CD4-positive, CD25-positive, alpha-beta regulatory T cell (primary cell): ENCODE data around the gene BEND6. TPM values are rescaled to one million over a fixed set of nuclear protein-coding genes. Genes with fewer than 3 reads are reported as not detected.
"Not testable (repeated sequence)": the region's sequence is repeated elsewhere in the genome, so short reads cannot be mapped to it uniquely, and the experiment has no call there.

Source experiments
- ATAC-seq, 2 donors: fragments of 150-1000 bp; cut with Tn5 transposase; one replicate each; pipeline ENCODE4 v1.10.0; 2021; ENCODE audit warnings: low read depth in 2 of 2, moderate number of reproducible peaks in 2 of 2, moderate library complexity in 1 of 2
- DNase-seq, 3 donors: peaks; one replicate each; pipeline versions ENCODE4 v3.0.0 to v3.0.0-alpha.2; 2012 to 2022; ENCODE audit warnings: mixed read lengths in 1 of 3
- H3K27ac ChIP-seq: one replicate; pipeline ENCODE4 v1.7.0; 2013; ENCODE audit warnings: mild to moderate bottlenecking, low read length; ENCODE audit not compliant: insufficient read depth, poor library complexity, severe bottlenecking
- H3K27me3 ChIP-seq: one replicate; pipeline ENCODE4 v1.7.0; 2013; ENCODE audit warnings: low read length; ENCODE audit not compliant: control insufficient read depth, insufficient read depth
- H3K36me3 ChIP-seq: one replicate; pipeline ENCODE4 v1.7.0; 2013; ENCODE audit warnings: mild to moderate bottlenecking, low read length, moderate library complexity; ENCODE audit not compliant: control insufficient read depth, insufficient read depth
- H3K4me1 ChIP-seq: 2 replicates; pipeline ENCODE4 v1.7.0; 2013; ENCODE audit warnings: mild to moderate bottlenecking, low read length; ENCODE audit not compliant: insufficient read depth, control insufficient read depth, poor library complexity, severe bottlenecking
- H3K4me3 ChIP-seq: one replicate; pipeline ENCODE4 v1.7.0; 2013; ENCODE audit warnings: low read depth, mild to moderate bottlenecking, low read length, moderate library complexity
- H3K9me3 ChIP-seq, 2 experiments: 1 replicate in 1 of 2; 2 replicates in 1 of 2; pipeline ENCODE4 v1.7.0; 2013; ENCODE audit warnings: low read length in 2 of 2, mild to moderate bottlenecking in 1 of 2, moderate library complexity in 1 of 2; ENCODE audit not compliant: control insufficient read depth in 2 of 2
- H3K27ac Mint-ChIP-seq, 3 donors: one replicate each; pipeline ENCODE4 v1.8.0; 2020 to 2022; ENCODE audit warnings: mild to moderate bottlenecking in 3 of 3, mixed read lengths in 3 of 3, moderate library complexity in 2 of 3
- H3K27me3 Mint-ChIP-seq: one replicate; pipeline ENCODE4 v1.8.0; 2022; ENCODE audit warnings: mild to moderate bottlenecking, mixed read lengths
- H3K36me3 Mint-ChIP-seq: one replicate; pipeline ENCODE4 v1.8.0; 2020; ENCODE audit warnings: mixed read lengths
- H3K4me1 Mint-ChIP-seq, 4 donors: one replicate each; pipeline ENCODE4 v1.8.0; 2020 to 2022; ENCODE audit warnings: mixed read lengths in 4 of 4, mild to moderate bottlenecking in 1 of 4
- H3K4me3 Mint-ChIP-seq, 4 donors: one replicate each; pipeline ENCODE4 v1.8.0; 2020 to 2022; ENCODE audit warnings: mild to moderate bottlenecking in 4 of 4, mixed read lengths in 4 of 4, moderate library complexity in 3 of 4
- H3K9me3 Mint-ChIP-seq, 7 donors: one replicate each; pipeline ENCODE4 v1.8.0; 2020 to 2022; ENCODE audit warnings: mixed read lengths in 7 of 7, mild to moderate bottlenecking in 3 of 7, moderate library complexity in 2 of 7
- polyA plus RNA-seq, 4 donors: library from polyadenylated mRNA; unstranded; fragments of 300-500 nt; fragmentation: Illumina TruSeq; gene quantifications; one replicate each; pipeline ENCODE4 v1.2.3, GENCODE V29; 2021
- total RNA-seq: library from RNA; stranded (reverse); gene quantifications from one replicate; pipeline ENCODE4 v1.2.3, GENCODE V29; 2022

BEND6 gene
- total and polyA plus RNA-seq, 5 donors from 2014 or later: not detected

DNA sequence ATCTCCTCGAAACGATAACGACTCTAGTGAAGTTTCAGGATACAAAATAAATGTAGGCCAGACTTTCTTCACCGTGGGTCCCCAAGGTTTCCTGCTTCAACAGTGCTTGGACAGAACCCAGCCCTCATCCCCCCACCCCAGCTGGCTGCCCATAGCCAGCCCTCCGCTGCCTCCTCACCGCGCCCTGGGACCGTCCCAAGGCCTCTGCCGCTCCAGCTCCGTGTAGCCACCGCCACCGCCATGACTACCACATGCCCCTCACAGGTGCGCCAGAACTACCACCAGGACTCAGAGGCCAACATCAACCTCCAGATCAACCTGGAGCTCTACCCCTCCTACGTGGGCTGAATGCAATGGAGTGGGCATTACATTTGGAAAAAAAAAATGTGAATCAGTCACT is 49.4 kb downstream of the BEND6 start:
- Histone ChIP-seq H3K36me3 (no peaks in the 10 kb centered on the region), H3K4me3 (no peak overlapping the region), H3K27me3 (peaks cover 6% of the 10 kb centered on the region), H3K27ac (no peak overlapping the region), H3K9me3 (no peaks in the 10 kb centered on the region), H3K4me1 (no peaks in the 10 kb centered on the region)
- H3K4me1 Mint-ChIP-seq: peaks cover 0 to 6% (median 0%) of the 10 kb centered on the region in 4 donors
- ATAC-seq: no peak
- no peak overlapping the region for H3K27ac Mint-ChIP-seq
- H3K9me3 Mint-ChIP-seq: peaks cover 0 to 2% (median 0%) of the 10 kb centered on the region in 7 donors
- H3K27me3 Mint-ChIP-seq: peaks cover 39% of the 10 kb centered on the region
- no peak overlapping the region for H3K4me3 Mint-ChIP-seq
- no peaks in the 10 kb centered on the region for H3K36me3 Mint-ChIP-seq
- no peak for DNase-seq

DNA sequence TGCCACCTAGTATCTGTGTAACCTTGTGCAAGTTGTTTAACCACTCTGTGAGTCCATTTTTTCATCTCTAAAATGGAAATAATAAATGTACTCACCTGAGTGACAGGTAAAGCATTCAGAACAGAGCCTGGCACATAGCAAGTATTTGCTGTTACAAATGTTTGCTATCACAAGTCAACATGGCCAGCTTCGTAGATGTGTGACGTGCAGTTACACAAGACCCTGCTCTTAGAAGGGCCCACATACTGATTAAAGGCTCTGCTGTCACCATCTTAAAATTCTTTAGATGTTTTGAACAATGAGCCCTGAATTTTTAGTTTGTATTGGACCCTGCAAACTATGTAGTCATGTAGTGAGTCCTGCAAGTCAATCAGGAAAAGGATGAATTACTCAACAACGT is 51.2 kb downstream of the BEND6 start:
- DNase-seq (no peak), ATAC-seq (no peak)
- H3K36me3 ChIP-seq: no peaks in the 10 kb centered on the region
- H3K27me3 ChIP-seq: peaks cover 6% of the 10 kb centered on the region
- H3K27ac ChIP-seq: no peak overlapping the region
- peaks cover 0 to 6% (median 0%) of the 10 kb centered on the region in 4 donors for H3K4me1 Mint-ChIP-seq
- no peak overlapping the region for H3K4me3 Mint-ChIP-seq
- H3K9me3 Mint-ChIP-seq: peaks cover 0 to 2% (median 0%) of the 10 kb centered on the region in 7 donors
- peaks cover 47% of the 10 kb centered on the region for H3K27me3 Mint-ChIP-seq
- no peak overlapping the region for H3K27ac Mint-ChIP-seq
- no peaks in the 10 kb centered on the region for H3K9me3 ChIP-seq
- H3K4me3 ChIP-seq: no peak overlapping the region
- H3K4me1 ChIP-seq: no peaks in the 10 kb centered on the region
- H3K36me3 Mint-ChIP-seq: no peaks in the 10 kb centered on the region

DNA sequence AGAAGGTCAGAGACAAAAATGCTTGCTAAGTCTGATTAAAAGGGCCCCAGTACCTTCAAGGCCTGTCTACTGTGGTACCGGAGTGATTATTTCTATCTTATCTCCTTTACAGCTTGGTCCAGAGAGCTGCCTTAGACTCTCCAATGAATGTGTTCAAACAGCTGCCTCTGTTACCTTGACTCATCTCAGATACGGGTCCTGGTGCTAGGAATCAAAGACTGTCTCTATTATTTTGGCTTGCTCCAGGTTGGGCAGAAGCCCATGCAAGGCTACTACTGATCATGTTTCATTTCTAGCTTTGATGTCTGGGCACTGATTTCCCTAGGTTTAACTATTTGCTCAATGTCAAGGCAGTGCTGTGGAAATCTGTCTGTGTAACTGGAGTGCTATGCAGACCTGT is 53.2 kb downstream of the BEND6 start:
- not testable (repeated sequence) for H3K4me1 ChIP-seq, H3K9me3 ChIP-seq, H3K36me3 ChIP-seq, DNase-seq, H3K36me3 Mint-ChIP-seq, H3K27ac Mint-ChIP-seq, H3K27me3 ChIP-seq, H3K4me3 Mint-ChIP-seq, H3K4me1 Mint-ChIP-seq, H3K27ac ChIP-seq, H3K9me3 Mint-ChIP-seq, ATAC-seq, H3K4me3 ChIP-seq
- H3K27me3 Mint-ChIP-seq: peaks cover 37% of the 10 kb centered on the region

DNA sequence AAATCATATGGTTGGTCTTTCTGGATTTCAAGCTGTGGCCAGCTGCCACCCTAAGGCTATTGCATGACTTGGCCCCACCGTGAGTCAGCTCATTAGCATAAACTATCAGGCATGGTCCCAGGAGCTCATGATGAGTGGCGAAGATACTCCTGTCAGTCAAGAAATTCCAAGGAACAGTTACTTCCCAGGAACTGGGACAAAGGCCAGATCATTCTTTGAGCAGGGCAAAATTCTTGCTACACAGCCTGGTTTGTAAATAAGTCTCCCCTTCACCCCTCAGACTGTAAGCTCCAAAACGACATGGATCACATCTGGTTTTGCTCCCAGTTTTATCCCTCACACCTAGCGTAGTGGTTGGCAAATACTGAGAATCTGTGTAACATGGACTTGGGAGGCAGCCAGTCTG is 58.6 kb downstream of the BEND6 start:
- Histone ChIP-seq H3K9me3 (no peaks in the 10 kb centered on the region), H3K36me3 (no peaks in the 10 kb centered on the region), H3K27me3 (peaks cover 4% of the 10 kb centered on the region), H3K4me1 (no peaks in the 10 kb centered on the region), H3K27ac (no peak overlapping the region), H3K4me3 (no peak overlapping the region)
- no peak for ATAC-seq
- no peak for DNase-seq
- H3K4me1 Mint-ChIP-seq: no peaks in the 10 kb centered on the region
- no peak overlapping the region for H3K4me3 Mint-ChIP-seq
- no peak overlapping the region for H3K27ac Mint-ChIP-seq
- no peaks in the 10 kb centered on the region for H3K36me3 Mint-ChIP-seq
- no peaks in the 10 kb centered on the region for H3K9me3 Mint-ChIP-seq
- peaks cover 41% of the 10 kb centered on the region for H3K27me3 Mint-ChIP-seq

DNA sequence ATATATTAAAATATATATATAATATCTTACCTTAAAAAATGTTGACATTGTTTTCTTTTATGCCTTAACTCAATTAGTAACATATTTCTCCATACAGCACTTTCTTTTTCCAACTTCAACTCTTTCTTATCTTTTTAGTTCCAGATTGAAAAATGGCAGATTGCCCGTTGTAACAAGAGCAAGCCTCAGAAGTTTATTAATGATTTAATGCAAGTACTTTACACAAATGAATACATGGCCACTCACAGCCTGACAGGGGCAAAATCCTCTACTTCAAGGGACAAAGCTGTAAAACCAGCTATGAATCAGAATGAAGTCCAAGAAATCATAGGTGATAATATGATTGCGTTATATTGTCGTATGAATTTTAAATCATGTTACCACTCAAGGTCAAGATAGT is 62.2 kb downstream of the BEND6 start:
- no peaks in the 10 kb centered on the region for H3K4me1 Mint-ChIP-seq
- H3K9me3 Mint-ChIP-seq: peaks cover 0 to 1% (median 0%) of the 10 kb centered on the region in 7 donors
- Histone ChIP-seq H3K9me3 (no peaks in the 10 kb centered on the region), H3K4me1 (no peaks in the 10 kb centered on the region), H3K27me3 (peaks cover 4% of the 10 kb centered on the region), H3K4me3 (no peak overlapping the region), H3K27ac (no peak overlapping the region), H3K36me3 (no peaks in the 10 kb centered on the region)
- H3K27ac Mint-ChIP-seq: no peak overlapping the region
- ATAC-seq: no peak
- no peak overlapping the region for H3K4me3 Mint-ChIP-seq
- no peak for DNase-seq
- H3K27me3 Mint-ChIP-seq: peaks cover 29% of the 10 kb centered on the region
- no peaks in the 10 kb centered on the region for H3K36me3 Mint-ChIP-seq

DNA sequence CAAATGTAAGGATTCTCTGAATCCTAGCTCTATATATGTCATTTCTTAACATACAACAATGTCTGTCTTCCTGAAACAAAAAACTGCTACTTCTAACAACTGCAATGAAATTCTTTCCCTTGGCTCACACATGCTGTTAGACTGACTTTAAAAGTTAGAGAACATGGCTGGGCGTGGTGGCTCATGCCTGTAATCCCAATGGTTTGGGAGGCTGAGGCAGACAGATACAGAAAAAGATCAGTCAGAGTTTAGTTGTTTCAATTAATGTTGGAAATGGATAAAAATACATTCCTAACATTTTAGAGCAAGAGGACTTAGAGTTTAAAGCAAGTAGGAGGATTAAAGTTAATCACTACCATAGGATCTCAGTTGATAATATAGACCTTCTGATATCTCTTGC is 62.9 kb downstream of the BEND6 start:
- no peak overlapping the region for H3K27ac ChIP-seq
- no peaks in the 10 kb centered on the region for H3K4me1 ChIP-seq
- no peaks in the 10 kb centered on the region for H3K4me1 Mint-ChIP-seq
- peaks cover 4% of the 10 kb centered on the region for H3K27me3 ChIP-seq
- H3K36me3 ChIP-seq: no peaks in the 10 kb centered on the region
- no peak overlapping the region for H3K4me3 Mint-ChIP-seq
- no peaks in the 10 kb centered on the region for H3K36me3 Mint-ChIP-seq
- H3K27me3 Mint-ChIP-seq: peaks cover 26% of the 10 kb centered on the region
- H3K9me3 Mint-ChIP-seq: peaks cover 0 to 1% (median 0%) of the 10 kb centered on the region in 7 donors
- DNase-seq: no peak
- no peak overlapping the region for H3K4me3 ChIP-seq
- no peak overlapping the region for H3K27ac Mint-ChIP-seq
- no peaks in the 10 kb centered on the region for H3K9me3 ChIP-seq
- ATAC-seq: no peak

DNA sequence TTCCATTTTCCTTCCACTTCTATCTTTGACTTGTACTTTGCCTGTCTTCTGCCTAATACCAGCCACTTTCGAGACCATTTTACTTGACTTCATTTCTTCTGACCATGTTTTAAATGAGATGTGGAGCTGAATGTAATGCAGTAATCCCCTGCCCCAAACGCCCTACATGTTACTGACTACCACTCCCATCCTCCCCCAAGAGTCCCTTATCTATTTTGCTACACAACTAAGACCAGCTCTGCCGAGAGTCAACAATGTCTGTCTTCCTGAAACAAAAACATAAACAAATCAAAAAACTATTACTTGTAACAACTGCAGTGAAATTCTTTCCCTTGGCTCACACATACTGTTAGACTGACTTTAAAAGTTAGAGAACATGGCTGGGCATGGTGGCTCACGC is 64.5 kb downstream of the BEND6 start:
- Mint-ChIP-seq H3K36me3 (no peaks in the 10 kb centered on the region), H3K9me3 (peaks cover 0 to 6% (median under 1%) of the 10 kb centered on the region in 7 donors), H3K27me3 (peaks cover 16% of the 10 kb centered on the region), H3K4me1 (no peaks in the 10 kb centered on the region), H3K4me3 (no peak overlapping the region), H3K27ac (no peak overlapping the region)
- no peak overlapping the region for H3K27ac ChIP-seq
- peaks cover 6% of the 10 kb centered on the region for H3K27me3 ChIP-seq
- H3K4me3 ChIP-seq: no peak overlapping the region
- DNase-seq: no peak
- H3K9me3 ChIP-seq: peaks cover 4 to 6% of the 10 kb centered on the region in 2 experiments
- no peaks in the 10 kb centered on the region for H3K36me3 ChIP-seq
- no peak for ATAC-seq
- H3K4me1 ChIP-seq: no peaks in the 10 kb centered on the region

DNA sequence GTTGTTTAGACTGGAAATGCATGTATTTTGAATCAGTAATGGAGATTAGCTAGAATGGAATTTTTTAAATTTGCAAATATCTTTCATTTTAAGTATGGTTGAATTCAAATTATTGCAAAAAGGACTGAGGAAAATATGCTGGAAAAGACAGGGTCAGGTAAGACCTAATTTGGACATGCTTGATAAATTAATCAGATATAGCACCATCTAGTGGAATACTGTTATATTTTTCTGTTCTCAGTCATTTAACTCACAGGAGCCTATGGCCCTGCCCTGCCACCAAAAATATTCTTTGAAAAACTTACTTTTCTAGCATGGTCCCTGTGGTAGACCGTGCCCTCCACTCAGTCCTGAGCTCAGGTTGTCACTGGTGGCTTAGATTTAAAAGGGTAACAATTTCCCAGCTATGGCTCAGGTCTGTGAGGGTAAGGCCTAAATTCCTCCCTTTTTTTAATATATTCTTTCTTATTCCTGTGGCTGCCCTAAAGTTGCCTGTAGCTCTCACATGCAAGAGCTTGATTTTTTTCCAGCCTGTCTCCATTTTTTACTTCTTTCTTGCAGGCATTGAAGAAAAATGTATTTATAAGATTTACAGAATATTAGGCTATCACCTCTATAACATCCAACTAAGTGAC is 66.3 kb downstream of the BEND6 start:
- Histone ChIP-seq H3K27ac (no peak overlapping the region), H3K9me3 (peaks cover 15 to 19% of the 10 kb centered on the region in 2 experiments), H3K36me3 (no peaks in the 10 kb centered on the region), H3K4me1 (no peaks in the 10 kb centered on the region), H3K27me3 (peaks cover 12% of the 10 kb centered on the region), H3K4me3 (no peak overlapping the region)
- Mint-ChIP-seq H3K27ac (no peak overlapping the region), H3K4me3 (no peak overlapping the region), H3K36me3 (peaks cover 5% of the 10 kb centered on the region), H3K4me1 (no peaks in the 10 kb centered on the region), H3K9me3 (peaks cover 0 to 20% (median 7%) of the 10 kb centered on the region in 7 donors), H3K27me3 (peaks cover 19% of the 10 kb centered on the region)
- peak in 2 of 3 donors; percentile 16 to 42 for DNase-seq
- peak; percentile 37 to 67 for ATAC-seq
